ENCODE results near the gene MEIS1. TPM values are rescaled to one million over a fixed set of nuclear protein-coding genes. Genes with fewer than 3 reads are reported as not detected.
"Not testable (repeated sequence)": the region's sequence is repeated elsewhere in the genome, so short reads cannot be mapped to it uniquely, and the experiment has no call there.

The MEIS1 gene
- 100 to 1,000 TPM; 145 to 178 (median 167) TPM for polyA plus RNA-seq (ENCODE audit: insufficient read depth in 1 of 5, insufficient read length in 5 of 5, low replicate concordance in 1 of 5)
- long read RNA-seq, donor 1, full-length matches to known transcripts, result 55 of 267 reads
- long read RNA-seq, donor 1, partial matches to known transcripts, result 187 of 267 reads
- long read RNA-seq, donor 1, other reads (novel, unspliced or antisense), result 25 of 267 reads
- long read RNA-seq, donor 2, full-length matches to known transcripts, result 13 of 76 reads
- long read RNA-seq, donor 2, partial matches to known transcripts, result 63 of 76 reads
- long read RNA-seq, donor 2, other reads (novel, unspliced or antisense), result 0 of 76 reads
- long read RNA-seq, donor 3, full-length matches to known transcripts, result 25 of 124 reads
- long read RNA-seq, donor 3, partial matches to known transcripts, result 91 of 124 reads
- long read RNA-seq, donor 3, other reads (novel, unspliced or antisense), result 8 of 124 reads
- long read RNA-seq, donor 4, full-length matches to known transcripts, result 36 of 146 reads
- long read RNA-seq, donor 4, partial matches to known transcripts, result 98 of 146 reads
- long read RNA-seq, donor 4, other reads (novel, unspliced or antisense), result 12 of 146 reads
- long read RNA-seq, donor 5, full-length matches to known transcripts, result 25 of 187 reads
- long read RNA-seq, donor 5, partial matches to known transcripts, result 152 of 187 reads
- long read RNA-seq, donor 5, other reads (novel, unspliced or antisense), result 10 of 187 reads
- long read RNA-seq, donor 6, full-length matches to known transcripts, result 33 of 204 reads
- long read RNA-seq, donor 6, partial matches to known transcripts, result 145 of 204 reads
- long read RNA-seq, donor 6, other reads (novel, unspliced or antisense), result 26 of 204 reads
- long read RNA-seq, donor 7, full-length matches to known transcripts, result 47 of 285 reads
- long read RNA-seq, donor 7, partial matches to known transcripts, result 216 of 285 reads
- long read RNA-seq, donor 7, other reads (novel, unspliced or antisense), result 22 of 285 reads
- long read RNA-seq, donor 8, full-length matches to known transcripts, result 23 of 101 reads
- long read RNA-seq, donor 8, partial matches to known transcripts, result 66 of 101 reads
- long read RNA-seq, donor 8, other reads (novel, unspliced or antisense), result 12 of 101 reads

DNA sequence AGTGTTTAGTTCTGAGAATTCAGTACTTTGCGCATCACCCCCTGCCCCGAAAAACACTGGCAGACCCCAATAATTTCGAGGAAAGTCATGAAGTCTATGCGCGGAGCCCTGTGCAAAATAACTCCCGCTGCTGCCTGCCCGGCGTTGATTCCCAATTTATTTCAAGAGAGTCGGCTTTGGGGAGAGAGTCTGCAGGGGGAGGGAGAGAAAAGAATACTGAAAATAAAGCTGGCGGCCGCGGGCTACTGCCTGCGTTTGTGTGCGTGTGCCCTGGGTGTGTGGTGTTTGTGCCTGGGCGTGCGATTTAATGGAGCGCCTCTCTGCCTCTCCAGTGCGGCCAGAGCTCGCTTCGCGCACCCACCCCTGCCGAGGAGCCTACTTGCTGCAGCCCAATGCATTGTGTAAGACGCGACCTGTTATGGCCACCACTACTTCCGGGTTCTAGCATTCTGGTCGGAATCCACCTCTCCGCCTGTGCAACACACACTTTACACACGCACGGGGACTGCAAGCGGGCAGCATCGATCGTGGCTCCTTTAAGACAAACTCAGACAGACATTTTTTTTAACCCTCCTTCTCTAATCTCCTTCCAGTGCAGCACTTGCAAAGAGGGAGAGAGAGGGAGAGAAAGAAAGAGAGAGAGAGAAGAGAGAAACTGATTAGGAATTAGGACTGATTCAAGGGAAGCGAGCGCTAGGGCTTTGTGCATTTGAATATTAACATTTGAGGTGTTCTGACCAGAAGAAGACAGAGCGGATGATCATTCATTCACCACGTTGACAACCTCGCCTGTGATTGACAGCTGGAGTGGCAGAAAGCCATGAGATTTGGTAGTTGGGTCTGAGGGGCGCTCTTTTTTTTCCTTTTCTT is at the start of gene MEIS1:
Gene MEIS1 (plus strand): TSS at position 447 of the 870 bp plus-strand sequence. CDS start 732 bp downstream, outside the sequence.
- peak; percentile 94 to 97 for DNase-seq

DNA sequence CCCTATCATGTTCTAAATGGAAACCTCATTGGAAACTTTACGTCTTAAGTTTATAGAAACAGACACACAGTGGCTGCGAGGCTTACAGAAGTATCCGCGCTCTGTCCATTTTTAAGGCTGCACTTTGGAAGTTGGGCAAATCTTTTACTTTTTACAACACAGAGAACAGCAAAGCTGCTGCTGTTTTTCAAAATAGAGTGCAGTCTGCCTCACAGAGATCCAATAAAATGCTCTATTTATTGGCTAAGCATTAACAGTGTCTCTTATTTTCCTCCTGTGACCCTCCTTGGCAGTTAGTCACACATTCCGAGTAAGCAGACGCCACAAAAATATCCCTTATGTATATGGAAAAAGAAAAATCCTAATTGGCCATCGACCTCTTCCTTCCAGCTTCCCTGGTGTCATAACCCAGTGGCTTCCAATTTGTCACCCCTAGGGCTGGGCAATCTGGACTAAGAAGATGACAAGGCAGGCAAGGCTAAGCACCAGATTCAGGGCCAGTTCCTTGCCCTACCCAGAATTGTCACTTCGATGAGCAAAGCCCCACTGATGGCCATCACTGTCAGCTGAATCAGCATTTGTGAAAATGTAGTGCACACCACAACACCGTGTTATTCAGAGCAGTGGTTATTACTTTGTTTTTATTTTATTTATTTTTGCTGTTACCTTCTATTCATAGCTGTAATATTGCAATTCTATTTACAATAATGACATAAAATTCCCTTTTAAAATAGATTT is 47.7 kb upstream of the MEIS1 start:
- no peak for DNase-seq

DNA sequence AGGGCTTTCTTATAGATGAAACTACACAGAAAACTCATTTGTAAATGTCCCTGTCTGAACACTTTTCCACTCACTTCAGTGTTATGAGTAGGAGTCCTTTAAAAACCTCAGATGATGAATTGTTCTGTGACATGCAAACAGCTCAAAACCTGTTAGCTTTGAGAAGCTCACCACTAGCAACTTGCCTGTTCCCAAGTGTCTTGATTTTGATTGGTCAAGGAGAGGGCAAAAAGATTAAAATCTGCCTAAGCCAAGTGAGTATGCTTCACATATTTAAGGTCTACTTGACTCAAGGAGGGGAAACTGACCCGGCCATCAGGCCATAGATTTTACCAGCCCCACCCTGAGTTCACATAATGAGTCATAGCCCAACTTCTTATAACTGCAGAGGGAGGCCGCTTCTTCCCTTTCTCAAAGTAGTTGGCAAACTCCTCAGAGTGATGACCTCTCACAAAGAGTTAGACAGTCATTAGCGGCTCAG is 45.2 kb upstream of the MEIS1 start:
- no peak for DNase-seq

DNA sequence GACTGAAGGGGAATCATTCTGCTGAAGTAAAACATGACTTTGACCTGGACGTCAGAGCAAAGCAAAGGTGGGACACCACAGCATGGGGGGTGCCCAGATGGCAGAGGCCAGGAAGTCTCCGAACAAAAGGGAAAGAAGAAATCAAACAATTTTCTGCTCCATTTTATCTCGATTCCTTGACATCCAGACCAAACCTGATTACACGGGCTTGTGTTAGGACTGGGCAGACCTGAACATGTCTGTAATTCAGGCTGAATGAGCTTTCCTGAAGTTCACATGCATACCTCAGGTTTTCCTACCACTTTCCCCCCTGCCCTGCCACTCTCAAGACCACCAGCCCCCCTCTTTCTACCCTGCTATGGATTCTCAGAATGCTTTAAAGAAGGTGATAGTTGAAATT is 44.8 kb upstream of the MEIS1 start:
- no peak for DNase-seq

DNA sequence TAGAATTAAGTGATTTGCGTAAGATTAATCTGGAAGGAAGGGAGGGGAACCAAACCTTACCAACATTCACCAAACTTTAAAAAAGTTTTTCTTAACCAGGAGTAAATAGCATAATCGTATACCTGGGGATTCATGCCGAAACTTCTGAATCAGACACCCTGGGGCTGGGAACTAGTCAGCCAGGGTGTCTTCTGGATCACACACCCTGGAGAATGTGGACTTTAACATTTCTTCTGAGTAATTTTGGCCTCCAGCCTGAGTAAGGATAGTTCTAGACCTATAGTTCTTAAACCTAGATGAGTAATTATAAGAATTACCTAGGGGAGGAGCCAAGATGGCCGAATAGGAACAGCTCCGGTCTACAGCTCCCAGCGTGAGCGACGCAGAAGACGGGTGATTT is 44.1 kb upstream of the MEIS1 start:
- DNase-seq, result no peak

DNA sequence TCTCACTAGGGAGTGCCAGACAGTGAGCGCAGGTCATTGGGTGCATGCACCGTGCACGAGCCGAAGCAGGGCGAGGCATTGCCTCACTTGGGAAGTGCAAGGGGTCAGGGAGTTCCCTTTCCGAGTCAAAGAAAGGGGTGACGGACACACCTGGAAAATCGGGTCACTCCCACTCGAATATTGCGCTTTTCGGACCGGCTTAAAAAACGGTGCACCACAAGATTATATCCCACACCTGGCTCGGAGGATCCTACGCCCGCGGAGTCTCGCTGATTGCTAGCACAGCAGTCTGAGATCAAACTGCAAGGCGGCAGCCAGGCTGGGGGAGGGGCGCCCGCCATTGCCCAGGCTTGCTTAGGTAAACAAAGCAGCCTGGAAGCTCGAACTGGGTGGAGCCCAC is 43.7 kb upstream of the MEIS1 start:
- DNase-seq, result not testable (repeated sequence)

DNA sequence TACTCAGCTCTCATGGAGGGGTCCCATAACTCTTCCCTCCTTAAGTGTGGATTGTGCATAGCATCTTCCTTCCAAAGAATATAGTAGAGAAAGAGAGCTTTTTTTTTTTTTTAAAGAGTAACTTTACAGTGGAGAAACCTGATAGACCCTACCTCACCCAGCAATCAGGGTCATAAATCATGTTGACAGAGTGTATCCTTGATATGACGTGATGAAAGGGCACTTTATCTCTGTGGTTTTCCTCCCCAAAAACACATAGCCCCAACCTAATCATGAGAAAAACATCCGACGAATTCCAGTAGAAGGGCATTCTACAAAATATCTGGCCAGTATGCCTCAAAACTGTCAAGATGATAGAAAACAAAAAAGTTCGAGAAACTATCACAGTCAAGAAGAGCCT is 29.5 kb upstream of the MEIS1 start:
- no peak for DNase-seq

DNA sequence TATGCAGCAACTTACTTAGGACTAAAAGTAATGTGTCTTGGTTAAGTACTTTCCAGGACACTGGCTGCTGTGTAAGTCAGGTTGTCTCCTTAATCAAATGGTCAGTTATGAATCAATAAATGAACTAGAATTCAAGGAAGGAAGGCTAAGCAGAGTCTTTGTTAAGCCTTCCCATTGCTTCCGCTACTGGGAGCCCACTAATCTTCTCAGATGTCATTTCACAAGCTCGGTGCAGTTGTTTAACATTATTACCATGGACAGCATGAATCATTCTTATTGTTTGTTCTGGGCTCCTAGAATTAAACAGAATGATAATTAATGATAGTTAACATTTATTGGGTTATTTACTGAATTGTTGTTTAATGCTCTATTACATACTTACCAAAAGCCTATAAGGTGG is 26.0 kb upstream of the MEIS1 start:
- DNase-seq, result no peak

DNA sequence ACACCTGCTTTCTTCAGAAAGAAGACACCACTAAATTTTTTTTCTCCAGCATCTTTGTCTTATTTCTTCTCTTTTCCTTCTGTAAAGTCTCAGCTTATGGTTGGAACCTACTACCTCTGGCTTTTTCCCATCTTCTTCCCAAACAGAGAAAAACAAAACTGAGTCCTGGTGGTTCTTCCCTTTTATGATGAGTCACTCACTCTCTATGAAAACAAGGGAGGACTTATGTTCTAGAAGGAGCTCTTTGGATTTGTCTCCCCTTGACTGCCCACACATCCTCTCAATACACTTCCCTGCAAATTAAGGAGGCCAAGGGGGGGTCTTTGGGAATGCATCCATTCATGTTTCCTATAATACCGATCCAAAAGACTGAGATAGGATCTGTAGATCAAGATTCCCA is 22.1 kb upstream of the MEIS1 start:
- no peak for DNase-seq

DNA sequence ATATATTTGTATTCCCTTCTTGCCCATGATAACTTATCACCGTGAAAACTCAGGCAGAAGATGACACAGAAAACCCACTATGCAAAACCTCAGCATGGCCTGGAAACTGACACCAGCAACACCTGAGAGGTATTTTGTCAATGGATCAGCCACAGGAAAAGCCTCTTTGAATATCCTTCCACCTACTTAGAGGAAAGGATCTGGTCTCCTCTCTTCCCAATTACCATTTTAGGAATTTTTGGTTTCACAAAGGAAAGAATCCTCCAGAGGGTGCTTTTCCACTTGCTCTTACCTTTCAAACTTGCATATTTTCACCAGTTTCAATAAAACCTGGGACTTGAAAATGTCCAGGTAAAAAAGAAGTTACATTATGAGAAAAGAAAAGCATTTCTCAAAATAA is 20.0 kb upstream of the MEIS1 start:
- no peak for DNase-seq

DNA sequence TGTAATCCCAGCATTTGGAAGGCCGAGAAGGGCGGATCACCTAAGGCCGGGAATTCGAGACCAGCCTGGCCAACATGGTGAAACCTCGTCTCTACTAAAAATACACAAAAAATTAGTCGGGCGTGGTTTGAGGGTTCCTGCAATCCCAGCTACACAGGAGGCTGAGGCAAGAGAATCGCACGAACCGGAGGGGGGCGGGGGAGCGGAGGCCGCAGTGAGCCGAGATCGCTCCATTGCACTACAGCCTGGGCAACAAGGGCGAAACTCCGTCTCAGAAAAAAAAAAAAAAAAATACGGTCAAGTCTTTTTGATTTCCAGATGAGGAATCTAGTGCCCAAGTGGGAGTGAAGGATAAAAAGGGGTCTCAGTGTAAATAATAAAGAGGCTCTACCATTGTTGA is 16.5 kb upstream of the MEIS1 start:
- no peak for DNase-seq

DNA sequence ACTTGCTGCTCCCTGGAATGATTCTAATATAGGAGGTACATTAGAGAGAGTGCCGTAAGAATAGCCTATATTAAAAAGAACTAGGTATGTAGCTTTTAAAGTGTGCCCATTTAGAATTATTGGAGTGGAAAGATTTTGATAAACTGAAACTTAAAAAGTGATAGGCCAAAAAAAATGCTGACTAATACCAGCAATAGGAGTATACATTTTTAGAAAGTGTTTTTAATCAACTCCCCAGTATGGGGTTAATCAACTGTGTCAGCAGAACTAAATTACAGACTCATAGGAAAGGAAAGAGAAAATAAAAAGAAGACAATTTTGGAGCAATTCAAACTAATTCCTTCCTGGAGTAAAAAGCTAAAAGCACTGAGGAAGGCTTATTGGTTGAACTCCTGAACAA is 13.3 kb upstream of the MEIS1 start:
- DNase-seq, result no peak

DNA sequence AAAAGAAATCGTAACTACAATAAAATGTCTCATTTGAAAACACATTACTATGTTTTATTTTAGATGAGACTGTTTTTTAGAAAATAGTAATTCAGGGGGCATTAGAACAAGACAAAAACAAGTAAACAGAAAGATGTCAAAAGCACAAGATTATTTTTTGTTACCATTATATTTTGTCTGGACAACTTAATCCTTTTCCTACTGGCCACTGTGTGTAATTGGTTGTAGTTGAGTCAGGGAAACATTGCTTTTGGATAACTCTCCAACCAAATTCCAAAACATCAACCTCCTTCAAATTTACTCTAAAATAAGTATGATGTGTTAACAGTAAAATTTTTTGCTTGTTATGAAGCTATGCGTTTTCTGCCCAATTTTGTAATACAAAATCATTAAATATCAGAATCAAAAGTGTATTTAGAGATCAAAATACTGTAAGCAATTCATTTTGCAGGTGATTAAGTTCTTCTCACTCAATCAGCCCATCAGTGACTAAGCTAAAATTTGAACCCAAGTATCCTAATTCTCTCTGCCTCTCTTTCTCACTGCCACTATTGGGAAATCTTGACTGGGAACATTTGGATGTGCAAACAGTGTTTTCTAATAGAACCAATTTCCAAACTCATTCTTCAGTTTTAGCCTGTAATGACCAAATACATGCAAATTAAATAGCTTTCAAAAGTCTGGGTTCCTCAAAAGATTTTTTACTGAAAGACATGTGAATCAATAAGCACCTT is 11.4 kb upstream of the MEIS1 start:
- no peak for DNase-seq

DNA sequence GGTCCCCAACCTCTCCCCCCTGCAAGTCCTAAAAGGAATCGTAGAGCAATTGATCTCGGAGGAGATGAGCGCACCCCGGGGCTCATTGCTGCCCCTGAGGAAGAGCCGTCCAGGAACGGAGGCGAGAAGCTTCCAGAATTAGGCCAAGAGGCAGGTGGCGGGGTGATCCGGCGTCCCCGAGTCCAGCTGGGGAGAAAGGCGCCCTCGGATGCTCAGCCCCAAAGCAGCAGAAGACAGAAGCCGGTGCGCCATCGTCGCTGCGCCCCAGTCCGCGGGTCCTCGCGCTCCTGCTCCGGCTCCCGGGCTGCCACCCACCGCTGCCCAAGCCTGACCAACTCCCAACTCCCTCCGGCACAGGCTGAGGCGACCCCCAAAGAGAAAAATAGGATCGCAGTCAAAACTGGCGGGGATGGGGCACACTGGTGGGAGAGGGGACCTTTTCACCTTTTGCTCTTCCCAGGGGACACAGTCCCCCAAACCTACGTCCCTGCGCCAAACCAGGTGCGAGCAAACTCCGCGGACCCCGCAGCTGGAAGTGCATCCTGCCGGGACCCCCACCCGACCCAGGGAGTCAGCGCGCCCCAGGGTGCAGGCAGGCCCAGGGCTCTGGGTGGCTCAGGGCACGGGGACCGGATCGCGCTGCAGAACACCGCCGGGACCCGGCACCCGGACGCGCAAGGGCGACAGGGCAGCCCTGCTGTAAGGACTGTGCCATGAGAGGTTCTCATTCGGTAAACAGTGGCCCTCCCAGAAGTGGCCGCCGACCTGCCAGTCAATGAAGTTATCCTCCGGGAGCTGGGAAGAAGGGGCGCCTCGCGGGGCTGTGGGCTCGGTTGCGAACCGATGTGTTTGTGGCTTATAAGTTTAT is 8.4 kb upstream of the MEIS1 start:
- no peak for DNase-seq

DNA sequence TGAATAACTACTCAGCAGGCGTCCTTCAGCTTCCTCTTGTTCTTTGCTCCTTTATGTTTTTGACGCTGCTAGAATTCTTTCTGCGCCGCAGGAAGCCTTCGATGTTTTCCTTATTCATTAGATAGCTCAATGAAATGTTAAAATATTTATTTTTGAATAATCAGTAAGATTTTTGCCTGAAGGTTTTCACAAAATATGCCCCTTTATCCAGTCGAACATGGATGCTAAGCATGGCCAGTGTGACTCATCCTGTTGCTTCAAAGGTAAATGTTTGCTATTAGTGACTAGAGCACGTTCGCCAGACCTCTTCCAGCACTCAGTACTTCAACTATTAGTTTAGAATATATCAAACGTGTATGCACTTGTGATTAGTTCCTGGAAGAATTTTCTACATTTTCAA is 7.6 kb upstream of the MEIS1 start:
- no peak for DNase-seq

DNA sequence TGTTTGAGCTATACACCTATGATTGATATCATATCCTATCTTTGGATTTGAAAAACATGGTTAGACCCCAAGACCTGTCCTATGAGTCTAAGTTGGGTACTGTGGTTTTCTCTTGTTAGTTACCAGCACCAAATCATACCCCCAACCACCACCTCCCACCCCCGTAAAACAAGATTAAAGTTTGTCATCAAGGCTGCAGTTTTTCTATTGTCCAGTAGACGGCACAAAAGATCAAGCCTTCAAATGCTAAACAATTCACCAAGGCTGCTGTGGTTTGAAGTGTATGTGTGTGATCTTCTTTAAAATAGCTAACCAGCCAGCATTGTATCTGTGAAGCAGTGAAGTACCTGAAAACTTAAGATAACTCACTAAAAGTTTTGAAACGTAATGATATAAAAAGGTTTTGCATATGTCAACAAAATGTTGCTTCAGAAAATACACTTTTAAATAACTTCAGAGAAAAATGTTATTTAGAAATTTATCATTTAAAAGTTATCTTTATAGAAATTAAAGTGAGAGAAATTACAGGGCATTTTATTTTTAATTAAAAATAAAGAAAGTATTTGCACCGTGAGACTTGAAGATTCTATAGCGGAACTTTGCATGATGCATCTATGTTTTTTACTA is 5.8 kb upstream of the MEIS1 start:
- no peak for DNase-seq

DNA sequence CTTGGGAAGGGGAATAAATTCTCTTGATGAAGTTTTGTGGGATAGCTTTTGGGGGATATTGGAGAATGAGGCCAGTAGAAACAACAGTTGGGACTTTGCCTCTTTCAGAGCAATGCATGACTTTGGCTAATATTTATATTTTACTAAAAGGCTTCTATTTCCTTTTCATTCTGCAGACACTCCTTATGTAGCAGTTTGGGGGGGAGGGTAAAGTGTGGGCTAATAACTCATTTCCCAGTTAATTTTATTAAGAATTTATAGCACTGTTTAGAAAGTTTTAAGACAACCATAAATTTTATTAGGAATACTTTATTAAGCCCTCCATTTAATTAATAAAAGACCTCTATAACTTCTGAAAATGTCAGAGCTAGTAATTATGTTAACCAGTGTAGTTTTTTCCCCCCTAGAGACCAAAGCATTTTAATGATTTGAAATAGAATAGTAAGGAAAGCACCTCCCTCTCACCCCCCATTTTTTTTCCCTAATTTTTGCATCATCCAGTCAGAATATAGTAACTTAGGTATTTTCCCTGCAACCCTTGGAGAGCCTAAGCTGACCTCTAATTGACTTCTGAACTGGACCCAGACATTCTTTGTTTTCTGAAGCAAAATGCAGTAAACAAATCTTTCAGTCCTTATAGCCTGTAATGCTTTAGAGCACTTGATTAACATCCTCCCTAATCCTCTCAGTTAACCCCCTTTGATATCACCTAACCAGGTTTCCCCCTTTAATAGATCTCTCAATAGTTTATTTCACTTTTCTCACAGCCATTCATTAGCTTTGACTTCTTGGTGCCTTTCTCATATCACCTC is 5.0 kb upstream of the MEIS1 start:
- DNase-seq, result no peak
